ENCODE measurements around the gene FAM131C. TPM values are rescaled to one million over a fixed set of nuclear protein-coding genes. Genes with fewer than 3 reads are reported as not detected.

Gene FAM131C
- 10.8 to 20.2 TPM (median 18.3 TPM) in 5 replicates for total RNA-seq (2022; extraction: Qiagen RNA extraction; ENCODE audit: low read depth)

DNA sequence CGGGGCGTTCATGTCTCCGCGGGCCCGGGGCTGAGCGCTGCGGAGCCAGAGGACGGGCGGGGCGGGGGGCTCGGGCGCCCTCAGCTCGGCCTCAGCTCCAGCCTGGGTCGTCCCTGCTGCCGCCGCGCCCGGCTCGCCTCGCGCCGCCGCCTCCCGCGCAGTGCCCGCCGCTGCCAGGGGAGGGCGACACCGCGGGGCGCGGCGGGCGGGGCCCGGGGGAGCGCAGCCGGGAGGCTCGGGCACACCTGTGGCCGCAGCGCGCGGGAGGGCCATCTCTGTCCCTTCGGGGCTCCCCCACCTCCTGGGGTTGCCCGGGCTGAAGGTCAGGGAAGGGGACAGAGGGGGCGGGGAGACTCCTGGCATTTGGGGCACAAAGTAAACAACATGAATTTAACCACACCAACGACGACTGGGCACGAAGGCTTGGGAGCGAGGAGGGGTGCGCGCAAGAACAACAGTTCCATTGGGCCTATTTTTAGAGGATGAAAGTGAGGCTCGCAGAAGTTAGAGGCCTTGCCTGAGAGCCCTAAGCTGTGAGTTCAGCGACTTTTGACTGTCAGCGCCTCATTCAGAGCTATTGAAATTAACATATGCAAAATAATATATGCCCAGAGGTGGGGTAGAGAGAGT is at the start of gene FAM131C:
Gene FAM131C, minus strand, starts transcription at position 162 of the 630 bp plus-strand sequence. CDS start 209 bp downstream, outside the sequence.

DNA sequence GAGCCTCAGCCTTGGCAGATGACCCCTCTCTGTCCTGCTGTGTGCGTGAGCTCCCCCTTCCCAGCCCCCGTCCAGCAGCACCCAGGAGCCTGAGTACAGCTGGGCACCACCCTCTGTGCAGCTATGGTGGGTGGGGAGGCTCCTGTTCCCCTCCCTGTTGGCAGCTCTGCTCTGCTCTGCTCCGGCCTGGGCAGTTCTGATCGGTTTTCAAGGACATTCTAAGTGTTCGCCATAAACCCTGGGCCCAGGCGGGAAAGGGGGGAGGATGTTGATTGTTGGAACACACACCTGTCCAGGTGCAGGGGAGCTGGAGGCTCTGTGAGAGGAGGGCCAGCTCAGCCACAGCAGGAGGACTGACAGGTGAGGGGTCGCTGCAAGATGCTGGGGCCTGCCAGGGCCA is 29.9 kb downstream of the FAM131C start, which contains the start of gene CLCNKB:
Gene CLCNKB, plus strand, starts transcription at position 262 of the 400 bp plus-strand sequence. CDS start 711 bp downstream, outside the sequence.

GRCh38 chr1:16021681-16022080 is 51.8 kb downstream of the FAM131C start, which contains the start of gene CLCNKA:
CLCNKA (plus strand) TSS chr1:16022036; CDS start chr1:16022620, 584 bp downstream.

GRCh38 chr1:16017461-16018303 is 55.8 kb downstream of the FAM131C start, which contains the start of gene HSPB7:
HSPB7 (minus strand) TSS chr1:16018043; CDS start chr1:16017963, 80 bp downstream.

Other genes with a start within 250 kb of the FAM131C start
- 34.9 to 48.0 TPM (median 44.8 TPM) in 5 replicates for gene SPEN, start 225.9 kb downstream of the FAM131C start, total RNA-seq (2022; extraction: Qiagen RNA extraction; ENCODE audit: low read depth)
- gene ZBTB17, start 97.5 kb downstream of the FAM131C start, total RNA-seq (2022; extraction: Qiagen RNA extraction; ENCODE audit: low read depth) = 7.7 to 17.9 TPM (median 14.7 TPM) in 5 replicates
- 0.05 TPM in 1 of 5 replicates, not detected in the others for gene SRARP, start 69.4 kb downstream of the FAM131C start, total RNA-seq (2022; extraction: Qiagen RNA extraction; ENCODE audit: low read depth)
- not detected in 5 replicates for gene HSPB7, start 55.6 kb downstream of the FAM131C start, total RNA-seq (2022; extraction: Qiagen RNA extraction; ENCODE audit: low read depth)
- gene CLCNKA, start 51.6 kb downstream of the FAM131C start, total RNA-seq (2022; extraction: Qiagen RNA extraction; ENCODE audit: low read depth) = 0.06 TPM in 1 of 5 replicates, not detected in the others
- gene CLCNKB, start 29.9 kb downstream of the FAM131C start, total RNA-seq (2022; extraction: Qiagen RNA extraction; ENCODE audit: low read depth) = 0.07 to 0.22 TPM (median 0.15 TPM) in 4 of 5 replicates, not detected in the other
- 77.4 to 149 TPM (median 141 TPM) in 5 replicates for gene EPHA2, start 82.4 kb upstream of the FAM131C start, total RNA-seq (2022; extraction: Qiagen RNA extraction; ENCODE audit: low read depth)
- 4.2 to 8.2 TPM (median 5.9 TPM) in 5 replicates for gene ARHGEF19, start 139.0 kb upstream of the FAM131C start, total RNA-seq (2022; extraction: Qiagen RNA extraction; ENCODE audit: low read depth)
- gene CPLANE2, start 163.5 kb upstream of the FAM131C start, total RNA-seq (2022; extraction: Qiagen RNA extraction; ENCODE audit: low read depth) = 2.6 to 4.2 TPM (median 3.8 TPM) in 5 replicates